GM12875 (cell line): ENCODE results near the gene CNN1.
"Not testable (repeated sequence)": the region's sequence is repeated elsewhere in the genome, so short reads cannot be mapped to it uniquely, and the experiment has no call there.

ENCODE experiments used
- H3K4me3 ChIP-seq: one replicate; pipeline ENCODE4 v1.5.1; 2011; ENCODE audit warnings: low read depth, low read length, control low read depth
- TF ChIP-seq, protein P1 (sequence below): IDR thresholded peaks from 2 replicates; pipeline ENCODE4 v1.5.1; 2011; ENCODE audit warnings: low read depth, mild to moderate bottlenecking, control low read depth, inconsistent platforms, low read length, moderate library complexity, borderline replicate concordance; ENCODE audit not compliant: insufficient read depth

Gene CNN1

GRCh38 chr19:11566164-11566563 is 27.5 kb downstream of the CNN1 start:
- H3K4me3 ChIP-seq, result no peak overlapping the region
- TF ChIP-seq, protein P1, sequence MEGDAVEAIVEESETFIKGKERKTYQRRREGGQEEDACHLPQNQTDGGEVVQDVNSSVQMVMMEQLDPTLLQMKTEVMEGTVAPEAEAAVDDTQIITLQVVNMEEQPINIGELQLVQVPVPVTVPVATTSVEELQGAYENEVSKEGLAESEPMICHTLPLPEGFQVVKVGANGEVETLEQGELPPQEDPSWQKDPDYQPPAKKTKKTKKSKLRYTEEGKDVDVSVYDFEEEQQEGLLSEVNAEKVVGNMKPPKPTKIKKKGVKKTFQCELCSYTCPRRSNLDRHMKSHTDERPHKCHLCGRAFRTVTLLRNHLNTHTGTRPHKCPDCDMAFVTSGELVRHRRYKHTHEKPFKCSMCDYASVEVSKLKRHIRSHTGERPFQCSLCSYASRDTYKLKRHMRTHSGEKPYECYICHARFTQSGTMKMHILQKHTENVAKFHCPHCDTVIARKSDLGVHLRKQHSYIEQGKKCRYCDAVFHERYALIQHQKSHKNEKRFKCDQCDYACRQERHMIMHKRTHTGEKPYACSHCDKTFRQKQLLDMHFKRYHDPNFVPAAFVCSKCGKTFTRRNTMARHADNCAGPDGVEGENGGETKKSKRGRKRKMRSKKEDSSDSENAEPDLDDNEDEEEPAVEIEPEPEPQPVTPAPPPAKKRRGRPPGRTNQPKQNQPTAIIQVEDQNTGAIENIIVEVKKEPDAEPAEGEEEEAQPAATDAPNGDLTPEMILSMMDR, result no peak

GRCh38 chr19:11570039-11570462 is 31.4 kb downstream of the CNN1 start:
- H3K4me3 ChIP-seq, result no peak overlapping the region

GRCh38 chr19:11573354-11573753 is 34.7 kb downstream of the CNN1 start:
- H3K4me3 ChIP-seq, result not testable (repeated sequence)

More at GRCh38 chr19:11570039-11570462, 31.4 kb downstream of the CNN1 start:
- TF ChIP-seq, protein P1, result no peak

DNA sequence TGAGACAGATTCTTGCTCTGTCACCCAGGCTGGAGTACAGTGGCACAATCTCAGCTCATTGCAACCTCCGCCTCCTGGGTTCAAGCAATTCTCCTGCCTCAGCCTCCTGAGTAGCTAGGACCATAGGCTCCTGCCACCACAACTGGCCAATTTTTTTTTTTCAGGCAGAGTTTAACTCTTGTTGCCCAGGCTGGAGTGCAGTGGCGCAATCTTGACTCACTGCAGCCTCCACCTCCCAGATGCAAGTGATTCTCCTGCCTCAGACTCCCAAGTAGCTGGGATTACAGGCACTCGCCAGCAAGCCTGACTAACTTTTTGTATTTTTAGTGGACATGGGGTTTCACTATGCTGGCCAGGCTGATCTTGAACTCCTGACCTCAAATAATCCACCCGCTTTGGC is 35.1 kb downstream of the CNN1 start:
- H3K4me3 ChIP-seq, result not testable (repeated sequence)

GRCh38 chr19:11574689-11575088 is 36.0 kb downstream of the CNN1 start:
- TF ChIP-seq, protein P1, result no peak
- no peak overlapping the region for H3K4me3 ChIP-seq

- TF ChIP-seq, protein P1, result no peak
- no peak overlapping the region for H3K4me3 ChIP-seq
Measured at GRCh38 chr19:11576227-11576626, 37.6 kb downstream of the CNN1 start.

- TF ChIP-seq, protein P1, result no peak
- H3K4me3 ChIP-seq, result peak within 1 kb of the TSS; percentile 52
Measured at GRCh38 chr19:11577451-11578257, 39.0 kb downstream of the CNN1 start, which contains the start of gene ACP5. ACP5 (minus strand) TSS chr19:11577645; CDS start chr19:11577317, 328 bp downstream.

DNA sequence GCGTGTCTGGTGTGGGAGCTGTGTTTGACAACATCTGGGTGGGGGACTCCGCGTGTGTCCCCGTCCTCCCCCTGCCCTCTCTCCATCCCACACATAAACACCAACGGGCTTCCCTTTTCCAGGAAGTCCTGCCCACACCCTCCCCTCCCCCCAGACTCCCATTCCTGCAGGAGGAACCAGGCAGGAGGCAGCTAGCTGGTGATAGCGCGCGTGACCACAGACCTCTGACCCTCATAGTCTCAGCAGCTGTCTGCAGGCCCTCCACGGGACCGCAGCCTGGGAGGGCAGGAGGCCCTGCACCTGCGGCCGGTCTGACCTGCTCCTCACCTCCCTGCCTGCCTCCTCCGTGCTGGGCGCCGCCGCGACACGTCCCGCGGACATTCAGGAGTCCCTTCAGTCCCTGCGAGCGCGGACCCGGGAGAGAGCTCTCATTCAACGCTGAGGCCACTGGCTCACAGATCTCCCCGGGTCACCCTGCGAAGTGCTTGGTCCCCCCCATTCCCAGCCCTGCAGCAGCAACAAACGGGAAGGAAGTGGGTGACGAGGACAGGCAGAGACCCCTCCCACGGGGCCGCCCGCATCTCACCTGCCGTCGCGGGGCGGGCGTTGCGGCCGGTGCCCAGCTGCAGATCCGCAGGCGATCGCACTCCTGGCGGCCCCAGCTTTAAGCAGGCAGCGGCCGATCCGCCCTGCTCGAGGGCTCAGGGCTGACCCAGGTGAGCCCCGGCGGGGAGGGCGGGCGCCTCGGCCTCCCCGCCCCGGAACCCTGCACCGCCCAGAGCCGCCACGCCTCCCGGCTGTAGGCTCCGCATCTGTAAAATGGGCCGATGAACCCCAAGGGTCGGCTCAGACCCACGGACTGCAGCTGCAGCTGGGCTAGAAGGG is 39.8 kb downstream of the CNN1 start:
- H3K4me3 ChIP-seq, result peak overlapping the region; percentile 52
- TF ChIP-seq, protein P1, result no peak
